SK-N-MC (cell line): ENCODE measurements around the gene SAMD5.

ENCODE experiments used
- EZH2 ChIP-seq: fragments of 200-600 bp; sonication (generic); IDR thresholded peaks from one replicate; pipeline ENCODE4 v1.6.1; 2017; ENCODE audit warnings: antibody characterized with exemption
- FOXP2 ChIP-seq: optimal IDR thresholded peaks from 2 replicates; pipeline ENCODE3; 2011; ENCODE audit warnings: mild to moderate bottlenecking, moderate library complexity; ENCODE audit not compliant: insufficient read depth; ENCODE audit errors: extremely low read length, control extremely low read depth
- POLR2AphosphoS5 ChIP-seq: IDR thresholded peaks from 2 replicates; pipeline ENCODE4 v1.6.1; 2012; ENCODE audit warnings: mild to moderate bottlenecking, low read depth, low read length, borderline replicate concordance

DNA sequence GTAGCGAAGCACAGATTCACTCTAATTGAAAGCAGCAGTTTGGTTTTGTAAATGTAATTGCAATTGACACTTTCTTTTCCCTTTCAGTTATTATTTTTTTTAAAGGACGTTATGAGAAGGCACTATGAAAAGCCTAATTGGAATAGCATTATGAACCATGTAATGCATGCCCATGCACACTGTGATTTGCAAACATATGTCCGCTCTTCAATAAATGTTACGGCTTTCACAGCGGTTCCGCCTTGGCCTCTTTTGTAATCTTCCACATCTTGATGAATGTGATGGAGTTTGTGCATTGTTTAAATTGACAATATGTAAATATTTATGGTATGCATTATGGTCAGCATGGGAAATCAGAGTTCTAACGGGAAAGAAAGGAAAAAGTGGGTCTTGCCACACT is 61.3 kb downstream of the SAMD5 start:
- TF ChIP-seq EZH2, result no peak
- no peak for TF ChIP-seq POLR2AphosphoS5
- TF ChIP-seq FOXP2, result no peak
